SW480 (cell line): ENCODE results near the gene TMEM87B.
A peak's percentile ranks its signal among the peaks of the same experiment; 100 is the strongest.
"Not testable (repeated sequence)": the region's sequence is repeated elsewhere in the genome, so short reads cannot be mapped to it uniquely, and the experiment has no call there.

Source experiments
- DNase-seq: peaks from one replicate; pipeline ENCODE4 v3.0.0-alpha.2; 2016; ENCODE audit warnings: low spot score

The TMEM87B gene

DNA sequence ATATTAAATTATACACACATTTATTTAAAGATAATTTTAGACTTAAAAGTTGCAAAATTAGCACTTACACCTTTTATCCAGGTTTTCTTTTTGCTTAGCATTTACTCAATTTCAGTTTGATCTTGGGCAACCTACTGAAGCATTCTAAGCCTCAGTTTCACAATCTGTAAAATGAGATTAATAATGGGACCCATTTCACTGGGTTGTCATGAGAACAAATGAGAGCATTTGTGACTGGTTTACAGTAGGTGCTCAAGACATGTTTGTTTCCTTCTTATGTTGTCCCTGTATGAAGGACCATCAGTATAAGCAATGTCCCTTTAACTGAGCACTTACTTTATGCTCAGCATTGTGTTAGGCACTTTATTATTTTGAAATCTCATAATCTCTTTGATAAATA lies 78.3 kb downstream of the TMEM87B start:
- DNase-seq = no peak

DNA sequence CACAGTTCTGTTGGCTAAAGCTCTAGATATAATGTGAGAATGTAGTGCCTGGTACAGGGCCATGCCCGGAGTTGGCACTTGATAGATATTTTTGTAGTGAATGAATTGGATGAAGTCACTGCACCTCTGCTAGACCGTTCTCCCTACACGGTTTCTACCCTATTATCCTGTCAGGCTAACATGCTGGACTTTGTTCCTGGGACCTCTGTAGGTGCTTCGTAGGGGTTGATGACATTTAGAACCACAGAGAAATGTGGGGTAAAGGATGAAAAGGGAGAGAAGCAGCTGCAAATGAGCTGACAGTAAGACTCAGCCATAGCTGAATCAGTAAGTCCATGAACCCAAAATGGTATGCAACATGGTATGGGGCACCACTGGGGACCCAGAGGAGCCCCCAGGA lies 79.1 kb downstream of the TMEM87B start:
- DNase-seq = no peak

DNA sequence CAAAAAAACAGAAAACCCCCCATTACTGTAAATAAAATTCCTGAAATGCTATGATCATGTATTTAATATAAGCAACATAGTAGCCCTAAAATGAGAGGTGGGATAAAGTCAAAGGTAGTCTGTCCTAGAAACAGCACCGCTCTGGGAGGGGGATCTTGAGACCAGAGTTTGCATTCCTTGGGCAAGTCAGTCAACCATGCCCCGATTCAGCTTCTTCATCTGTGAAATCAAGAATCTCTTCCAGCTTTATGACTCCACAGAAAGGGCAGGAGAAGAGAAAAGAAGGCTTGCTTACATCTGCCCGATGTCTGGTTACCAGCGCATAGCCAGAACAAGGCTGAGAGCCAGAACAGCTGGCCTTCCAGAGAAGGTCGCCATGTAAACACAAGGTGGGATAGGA lies 81.0 kb downstream of the TMEM87B start:
- DNase-seq = no peak

DNA sequence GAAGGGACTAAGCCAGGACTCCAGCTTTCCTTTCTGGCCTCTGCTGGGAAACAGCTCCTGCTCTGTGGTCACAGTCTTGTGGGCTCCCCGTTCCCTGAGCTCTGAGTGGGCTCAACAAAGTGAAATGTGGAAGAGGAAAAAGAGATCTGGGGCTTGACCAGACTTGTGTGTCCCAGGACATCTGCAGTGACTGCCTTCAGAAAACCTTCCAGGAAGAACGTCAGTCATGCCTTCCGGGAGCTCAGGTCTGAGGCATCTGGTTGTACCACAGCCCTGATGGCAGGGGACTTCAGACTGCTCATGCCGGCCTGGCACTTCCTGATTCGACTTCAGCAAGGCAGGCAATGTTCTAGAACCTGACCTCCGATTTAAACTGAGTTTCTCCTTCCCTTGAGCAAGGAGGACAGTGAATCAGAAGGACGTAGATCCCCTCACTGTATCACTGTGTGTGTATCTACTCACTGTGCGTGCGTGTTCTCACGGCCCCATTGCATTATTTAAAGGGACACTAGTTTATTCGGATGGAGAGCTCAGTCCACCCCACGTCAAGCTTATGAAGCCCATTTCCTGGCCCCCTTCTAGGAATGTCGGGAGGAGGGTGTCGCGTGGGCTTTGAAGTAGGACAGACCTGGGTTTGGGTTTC lies 82.6 kb downstream of the TMEM87B start:
- peak; percentile 22 for DNase-seq

- DNase-seq = peak; percentile 30
Observed at GRCh38 chr2:112138159-112139032, 83.3 kb downstream of the TMEM87B start, which contains the start of gene FBLN7. Gene FBLN7, plus strand, starts transcription at chr2:112138385. Its CDS starts 271 bp downstream, at chr2:112138656.

DNA sequence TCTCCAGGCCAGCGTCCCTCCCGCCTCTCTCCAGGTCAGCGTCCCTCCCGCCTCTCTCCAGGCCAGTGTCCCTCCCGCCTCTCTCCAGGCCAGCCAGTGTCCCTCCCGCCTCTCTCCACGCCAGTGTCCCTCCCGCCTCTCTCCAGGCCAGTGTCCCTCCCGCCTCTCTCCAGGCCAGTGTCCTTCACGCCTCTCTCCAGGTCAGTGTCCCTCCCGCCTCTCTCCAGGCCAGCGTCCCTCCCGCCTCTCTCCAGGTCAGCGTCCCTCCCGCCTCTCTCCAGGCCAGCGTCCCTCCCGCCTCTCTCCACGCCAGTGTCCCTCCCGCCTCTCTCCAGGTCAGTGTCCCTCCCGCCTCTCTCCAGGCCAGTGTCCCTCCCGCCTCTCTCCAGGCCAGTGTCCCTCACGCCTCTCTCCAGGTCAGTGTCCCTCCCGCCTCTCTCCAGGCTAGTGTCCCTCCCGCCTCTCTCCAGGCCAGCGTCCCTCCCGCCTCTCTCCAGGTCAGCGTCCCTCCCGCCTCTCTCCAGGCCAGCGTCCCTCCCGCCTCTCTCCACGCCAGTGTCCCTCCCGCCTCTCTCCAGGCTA lies 84.1 kb downstream of the TMEM87B start:
- DNase-seq = not testable (repeated sequence)

- DNase-seq = not testable (repeated sequence)
Observed at GRCh38 chr2:112139661-112140204, 84.7 kb downstream of the TMEM87B start.

- no peak for DNase-seq
Observed at GRCh38 chr2:112140205-112140802, 85.2 kb downstream of the TMEM87B start.

- DNase-seq = no peak
Observed at GRCh38 chr2:112140899-112141625, 86.0 kb downstream of the TMEM87B start.

GRCh38 chr2:112141626-112142007 lies 86.5 kb downstream of the TMEM87B start:
- DNase-seq = no peak

GRCh38 chr2:112142525-112143078 lies 87.5 kb downstream of the TMEM87B start:
- no peak for DNase-seq

DNA sequence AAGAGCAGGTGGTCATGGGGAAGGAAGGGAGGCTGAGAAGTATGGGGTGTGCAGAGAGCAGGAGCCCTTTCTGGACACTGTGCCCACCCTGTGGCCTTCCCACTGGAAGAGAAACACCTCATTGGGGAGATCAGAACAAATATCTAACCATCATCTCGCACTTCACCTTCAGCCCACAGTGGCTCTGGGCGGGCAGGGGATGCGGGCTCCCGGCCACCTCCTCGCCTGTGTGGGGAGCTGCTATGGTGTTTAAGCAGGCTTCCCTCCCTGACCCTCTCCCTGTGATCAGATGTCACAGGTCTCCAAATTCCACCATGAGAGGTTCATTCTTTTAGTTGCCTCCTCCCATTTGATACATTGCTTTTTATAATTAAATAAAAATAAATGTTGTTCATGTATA lies 88.1 kb downstream of the TMEM87B start:
- DNase-seq = no peak

DNA sequence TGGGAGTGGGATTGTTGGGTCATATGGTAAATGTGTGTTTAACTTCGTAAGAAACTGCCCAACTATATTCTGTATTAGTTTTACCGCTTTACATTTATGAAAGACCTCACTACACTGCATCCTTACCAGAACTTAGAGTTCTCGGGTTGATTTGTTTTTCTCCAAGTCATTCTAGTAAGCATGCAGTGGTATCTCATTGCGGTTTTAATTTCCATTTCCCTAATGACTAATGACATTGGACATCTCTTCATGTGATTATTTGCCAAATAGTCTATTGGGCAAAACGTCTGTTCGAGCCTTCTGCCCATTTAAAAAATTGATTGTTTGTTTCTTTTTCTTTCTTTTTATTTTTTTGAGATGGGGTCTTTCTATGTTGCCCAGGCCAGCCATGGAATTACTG lies 89.9 kb downstream of the TMEM87B start:
- DNase-seq = no peak

- DNase-seq = no peak
Observed at GRCh38 chr2:112147382-112148168, 92.5 kb downstream of the TMEM87B start.

DNA sequence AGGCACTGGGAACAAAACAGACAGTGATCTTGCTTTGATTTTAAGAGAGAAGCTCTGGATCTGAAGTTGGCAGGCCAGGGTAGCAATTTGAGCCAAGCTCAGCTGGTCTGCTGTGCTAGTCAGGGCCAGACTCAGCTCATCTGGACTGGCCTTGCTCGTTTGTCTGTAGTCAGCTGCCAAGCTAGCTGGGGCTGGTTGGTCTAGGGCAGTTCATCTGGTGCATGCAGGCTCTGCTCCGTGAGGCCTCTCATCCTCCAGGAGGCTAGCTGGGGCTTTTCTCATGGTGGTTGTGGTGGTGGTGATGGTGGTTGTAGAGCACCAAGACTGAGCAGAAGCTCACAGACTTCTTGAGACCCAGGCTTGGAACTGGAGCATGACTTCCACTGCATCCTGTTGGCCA lies 93.4 kb downstream of the TMEM87B start:
- no peak for DNase-seq

GRCh38 chr2:112149194-112149593 lies 94.1 kb downstream of the TMEM87B start:
- no peak for DNase-seq

- DNase-seq = no peak
Observed at GRCh38 chr2:112149866-112150435, 94.9 kb downstream of the TMEM87B start.

- no peak for DNase-seq
Observed at GRCh38 chr2:112150447-112150846, 95.4 kb downstream of the TMEM87B start.

DNA sequence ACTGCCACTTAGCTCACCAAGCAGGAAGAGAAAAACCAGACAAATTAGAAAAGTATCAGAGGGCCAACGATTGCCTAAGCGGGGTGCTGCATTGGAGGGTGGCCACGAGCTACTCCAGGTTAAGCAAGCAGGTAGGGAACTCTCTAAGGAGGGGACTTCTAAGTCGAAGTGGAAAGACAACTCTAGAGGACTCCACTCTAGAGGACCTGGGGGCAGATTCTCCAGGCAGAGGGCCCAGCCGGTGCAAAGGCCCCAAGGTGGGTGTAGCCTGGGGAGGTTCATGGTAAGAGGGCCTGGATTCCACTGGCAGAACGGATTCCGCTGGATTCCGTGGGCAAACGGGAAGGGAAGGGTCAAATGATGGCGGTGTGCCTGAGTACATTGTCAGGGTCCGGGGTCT lies 95.8 kb downstream of the TMEM87B start:
- DNase-seq = no peak

GRCh38 chr2:112151271-112151670 lies 96.2 kb downstream of the TMEM87B start:
- no peak for DNase-seq
